ENCODE results near the gene TMEM250.
A peak's percentile ranks its signal among the peaks of the same experiment; 100 is the strongest.
"Not testable (repeated sequence)": the region's sequence is repeated elsewhere in the genome, so short reads cannot be mapped to it uniquely, and the experiment has no call there.

The TMEM250 gene, protein sequence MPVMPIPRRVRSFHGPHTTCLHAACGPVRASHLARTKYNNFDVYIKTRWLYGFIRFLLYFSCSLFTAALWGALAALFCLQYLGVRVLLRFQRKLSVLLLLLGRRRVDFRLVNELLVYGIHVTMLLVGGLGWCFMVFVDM

DNA sequence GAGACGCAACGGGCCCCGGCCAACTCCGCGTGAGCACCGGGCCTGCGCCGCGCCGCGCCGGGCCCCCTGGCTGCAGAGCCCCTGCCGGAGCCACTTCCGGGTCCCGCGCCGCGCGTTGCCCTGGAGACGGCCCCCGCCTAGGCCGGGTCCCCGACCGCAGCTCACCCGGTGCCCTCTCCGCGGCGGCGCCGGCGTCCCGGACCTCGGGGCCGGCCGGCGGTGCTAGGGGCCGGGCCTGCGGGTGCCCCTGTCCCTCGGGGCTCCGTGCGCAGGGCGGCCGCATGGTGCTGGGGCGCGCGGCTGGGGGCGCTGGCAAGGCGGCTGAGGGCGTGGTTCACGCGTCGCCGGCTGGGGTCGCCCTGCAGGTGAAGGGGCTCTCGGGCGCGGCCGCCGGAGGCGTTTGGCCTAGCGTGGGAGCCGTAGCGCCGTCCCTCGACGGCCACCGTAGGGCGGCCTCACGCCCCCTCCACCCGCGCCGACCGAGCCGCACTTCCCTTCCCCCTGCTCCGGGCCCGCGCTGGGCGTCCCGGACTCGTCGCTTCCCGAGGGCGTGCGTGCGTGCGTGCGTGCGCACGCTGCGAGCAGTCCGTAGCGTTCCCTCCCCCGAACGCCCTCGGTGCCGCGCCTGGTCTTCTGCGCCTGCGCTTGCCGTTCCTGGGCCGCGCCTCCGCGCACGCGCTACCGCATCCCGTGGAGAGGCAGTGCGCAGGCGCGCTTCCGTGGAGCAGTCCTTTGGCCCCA lies at the start of gene TMEM250:
TSS of gene TMEM250 (minus strand) at position 556 of the 741 bp plus-strand sequence. CDS start 1,975 bp downstream, outside the sequence.
- DNase-seq (ENCODE audit: low read depth in 2 of 2), result peak; percentile 88 to 91

DNA sequence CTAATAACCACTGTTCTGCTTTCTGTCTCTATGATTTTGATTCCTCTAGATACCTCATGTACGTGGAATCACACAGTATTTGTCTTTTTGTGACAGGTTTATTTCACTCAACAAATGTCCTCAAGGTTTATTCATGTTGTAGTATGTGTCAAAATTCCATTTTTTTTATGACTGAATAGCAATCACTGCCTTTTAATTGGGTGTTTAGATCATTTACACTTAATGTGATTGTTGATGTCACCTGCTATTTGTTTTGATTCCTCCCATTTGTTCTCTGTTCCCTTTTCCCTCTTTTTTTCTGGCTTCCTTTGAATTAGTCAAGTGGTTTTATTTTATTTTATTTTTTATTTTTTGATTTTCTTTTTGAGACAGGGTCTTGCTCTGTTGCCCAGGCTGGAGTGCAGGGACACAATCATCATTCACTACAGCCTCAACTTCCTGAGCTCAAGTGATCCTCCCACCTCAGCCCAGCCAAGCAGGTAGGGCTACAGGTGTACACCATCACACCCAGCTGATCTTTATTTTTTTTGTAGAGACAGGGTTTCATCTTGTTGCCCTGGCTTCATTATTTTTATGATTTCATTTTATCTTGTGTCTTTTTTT lies 44.7 kb upstream of the TMEM250 start:
- DNase-seq (ENCODE audit: low read depth in 2 of 2), result no peak

DNA sequence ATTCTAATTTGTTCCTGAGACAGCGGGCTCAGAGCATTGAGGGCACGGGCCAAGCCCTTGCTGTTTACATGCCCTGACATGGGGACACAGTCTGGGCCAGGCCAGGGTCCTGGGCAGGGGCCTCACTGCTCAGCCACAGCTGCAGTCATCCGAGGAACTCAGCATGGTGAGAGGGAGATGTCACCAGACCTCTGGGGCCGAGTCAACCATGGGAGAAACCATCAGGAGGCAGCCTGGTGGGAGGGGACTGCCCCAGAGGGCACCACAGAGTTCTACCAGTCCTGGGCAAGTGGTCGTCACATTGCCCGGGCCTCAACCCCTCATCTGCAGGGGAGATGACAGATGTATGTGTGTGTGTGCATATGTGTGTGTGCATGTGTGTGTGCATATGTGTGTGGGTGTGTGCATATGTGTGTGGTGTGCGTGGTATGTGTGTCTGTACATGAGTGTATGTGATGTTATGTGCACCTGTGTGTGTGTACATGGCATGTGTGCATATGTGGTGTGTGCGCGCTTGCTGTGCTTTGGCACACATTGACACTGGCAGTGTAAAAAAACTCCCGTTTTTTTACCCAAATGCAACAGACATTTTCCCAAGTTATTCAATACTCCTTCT lies 42.4 kb upstream of the TMEM250 start:
- DNase-seq (ENCODE audit: low read depth in 2 of 2), result no peak

DNA sequence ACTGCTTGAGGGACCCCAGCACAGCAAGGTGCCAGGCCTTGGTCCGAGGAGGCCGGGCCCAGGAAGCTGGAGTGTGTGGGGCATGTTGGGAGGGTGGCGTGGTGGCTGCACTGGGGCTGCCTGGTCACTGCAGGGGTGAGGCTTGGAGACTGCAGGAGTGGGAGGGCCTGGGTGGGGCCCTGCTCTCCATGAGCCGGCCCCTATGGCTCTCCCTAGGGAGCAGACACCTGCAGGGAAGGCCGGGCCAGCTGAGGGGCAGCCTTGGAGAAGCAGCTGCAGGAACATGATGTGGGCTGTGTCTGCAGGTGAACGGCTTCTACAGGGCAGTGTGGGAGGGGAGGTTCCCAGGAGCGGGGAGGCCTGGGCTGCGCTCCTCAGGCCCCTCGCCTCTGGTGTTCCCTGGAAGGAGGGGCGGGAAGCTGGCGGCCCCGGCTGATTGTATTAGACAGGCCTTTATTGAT lies 41.7 kb upstream of the TMEM250 start:
- no peak for DNase-seq (ENCODE audit: low read depth in 2 of 2)

DNA sequence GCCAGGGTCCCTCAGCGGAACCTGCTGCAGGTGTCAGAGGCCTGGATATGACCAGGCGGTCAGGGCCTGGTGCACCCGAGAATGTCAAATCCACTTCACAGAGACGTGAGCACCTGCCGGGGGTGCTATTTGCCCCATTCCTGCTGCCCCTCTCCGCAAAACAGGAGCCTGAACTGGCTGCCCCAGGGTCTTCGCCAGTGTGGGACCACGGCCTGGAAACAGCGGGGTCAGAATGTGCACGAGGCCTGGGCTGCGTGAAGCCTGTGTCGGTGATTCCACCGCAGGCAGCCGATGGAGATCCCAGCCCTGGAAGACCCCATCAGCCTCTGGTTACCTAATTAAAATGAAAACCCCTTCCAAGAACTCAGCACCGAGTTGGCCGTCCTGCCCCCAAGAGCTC lies 41.2 kb upstream of the TMEM250 start:
- no peak for DNase-seq (ENCODE audit: low read depth in 2 of 2)

DNA sequence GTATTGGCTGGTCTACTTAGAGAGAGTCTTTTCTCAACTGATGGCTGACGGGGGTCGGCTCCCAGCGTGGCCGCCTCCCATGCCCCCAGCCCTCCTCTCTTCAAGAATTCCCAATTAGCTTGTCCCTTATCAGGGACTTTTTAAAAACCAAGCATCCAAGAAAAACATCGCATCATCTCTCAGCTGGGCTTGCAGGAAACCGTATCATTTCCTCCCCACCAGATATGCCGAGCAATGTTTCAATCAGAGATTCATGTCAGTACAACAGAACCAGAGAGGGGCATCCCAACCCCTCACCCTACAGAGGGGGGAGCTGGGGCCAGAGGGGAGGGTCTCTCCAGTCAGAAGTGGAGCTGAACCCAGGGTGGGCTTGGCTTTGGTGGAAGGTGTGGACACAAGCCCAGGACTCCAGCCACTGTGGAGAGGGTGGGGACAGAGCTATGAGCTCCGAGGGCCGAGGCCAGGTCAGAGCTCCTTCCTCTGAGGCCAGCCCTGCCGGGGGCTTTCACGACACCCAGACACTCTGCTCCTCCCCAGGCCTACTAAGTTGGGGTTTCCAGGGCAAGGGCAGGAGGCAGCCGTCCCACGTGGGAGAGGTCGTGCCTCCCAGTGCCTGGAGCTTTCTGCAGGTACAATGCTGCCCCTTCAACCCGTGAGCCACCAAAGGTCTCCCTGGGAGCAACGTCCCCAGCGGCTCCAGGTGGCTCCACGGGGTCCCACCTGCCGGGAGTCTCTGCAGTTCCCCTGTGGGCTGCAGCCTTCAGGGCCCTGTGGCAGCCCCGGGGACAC lies 39.0 kb upstream of the TMEM250 start:
- no peak for DNase-seq (ENCODE audit: low read depth in 2 of 2)

DNA sequence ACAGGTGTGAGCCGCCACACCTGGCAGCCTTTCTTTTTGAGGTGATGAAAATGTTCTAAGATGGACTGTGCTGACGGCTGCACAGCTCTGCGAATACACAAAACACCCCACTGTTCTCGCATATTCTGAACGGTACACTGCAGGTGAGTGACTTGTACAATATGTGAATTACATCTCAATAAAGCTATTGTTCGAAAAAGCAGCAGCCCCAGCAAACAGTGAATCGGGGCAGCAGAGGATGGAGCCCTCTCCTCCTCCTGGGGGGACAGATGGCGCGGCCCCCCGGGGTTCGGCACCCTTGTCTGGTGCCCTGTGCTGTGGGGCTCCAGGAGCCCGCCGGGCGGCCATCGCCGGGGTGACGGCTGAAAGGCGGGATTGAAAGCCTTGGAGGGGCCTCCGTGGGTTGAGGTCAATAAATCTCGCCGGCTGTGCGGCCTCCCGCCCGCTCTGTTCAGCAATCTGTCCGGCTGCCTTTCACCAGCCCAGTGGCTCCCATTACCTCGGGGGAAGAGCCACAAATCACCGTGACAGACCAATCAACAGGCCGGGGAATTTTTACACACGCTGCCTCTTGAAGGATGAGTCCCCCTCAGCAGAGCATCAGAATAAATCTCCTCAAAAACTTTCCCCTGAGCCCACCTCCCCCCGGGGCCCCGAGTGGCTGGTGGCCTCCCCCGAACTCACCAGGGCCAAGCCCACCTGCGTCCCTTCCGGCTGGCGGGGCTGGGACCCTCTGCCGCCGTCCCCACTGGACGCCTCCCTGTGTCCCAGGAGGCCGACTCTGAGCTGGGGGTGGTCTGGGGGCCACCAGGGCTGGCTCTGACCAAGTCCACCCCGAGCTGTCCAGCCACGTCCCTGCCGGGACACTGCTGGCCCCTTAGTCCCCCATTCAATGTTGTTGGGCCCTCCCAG lies 37.8 kb upstream of the TMEM250 start:
- DNase-seq (ENCODE audit: low read depth in 2 of 2), result no peak

DNA sequence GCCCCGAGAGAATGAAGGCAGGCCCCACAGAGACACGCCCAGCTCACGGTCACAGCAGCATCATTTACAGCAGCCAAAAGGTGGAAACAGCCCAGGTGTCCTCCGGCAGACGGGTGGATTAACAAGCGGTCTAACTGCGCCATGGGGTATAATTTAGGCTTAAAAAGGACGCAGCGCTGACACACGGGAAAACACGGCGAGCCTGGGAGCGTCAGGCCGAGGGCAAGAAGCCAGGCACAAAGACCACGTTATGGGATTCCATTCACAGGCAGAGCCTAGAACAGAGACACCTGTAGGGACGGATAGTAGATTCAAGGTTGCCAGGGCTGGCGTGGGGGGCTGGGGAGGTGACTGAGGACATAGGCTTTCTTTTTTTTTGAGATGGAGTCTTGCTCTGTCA lies 36.9 kb upstream of the TMEM250 start:
- no peak for DNase-seq (ENCODE audit: low read depth in 2 of 2)

DNA sequence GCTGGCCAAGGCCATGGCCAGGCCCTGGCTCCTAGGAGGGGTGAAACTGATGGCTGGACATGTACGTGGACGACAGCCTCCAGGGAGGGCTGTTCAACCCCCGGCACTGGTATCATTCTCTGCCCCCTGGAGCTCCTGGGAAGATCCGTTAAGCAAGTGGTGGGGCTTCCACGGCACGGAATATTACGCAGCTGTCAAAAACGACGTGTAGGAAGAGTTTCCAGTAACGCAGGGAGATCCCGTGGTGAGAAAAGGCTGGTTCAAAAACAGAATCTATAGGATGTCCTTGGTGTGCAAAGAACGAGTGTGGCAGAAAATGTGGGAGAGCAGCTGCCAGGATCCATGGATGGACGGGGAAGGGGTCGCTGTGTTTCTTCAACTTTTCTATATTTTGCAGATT lies 36.3 kb upstream of the TMEM250 start:
- DNase-seq (ENCODE audit: low read depth in 2 of 2), result no peak

DNA sequence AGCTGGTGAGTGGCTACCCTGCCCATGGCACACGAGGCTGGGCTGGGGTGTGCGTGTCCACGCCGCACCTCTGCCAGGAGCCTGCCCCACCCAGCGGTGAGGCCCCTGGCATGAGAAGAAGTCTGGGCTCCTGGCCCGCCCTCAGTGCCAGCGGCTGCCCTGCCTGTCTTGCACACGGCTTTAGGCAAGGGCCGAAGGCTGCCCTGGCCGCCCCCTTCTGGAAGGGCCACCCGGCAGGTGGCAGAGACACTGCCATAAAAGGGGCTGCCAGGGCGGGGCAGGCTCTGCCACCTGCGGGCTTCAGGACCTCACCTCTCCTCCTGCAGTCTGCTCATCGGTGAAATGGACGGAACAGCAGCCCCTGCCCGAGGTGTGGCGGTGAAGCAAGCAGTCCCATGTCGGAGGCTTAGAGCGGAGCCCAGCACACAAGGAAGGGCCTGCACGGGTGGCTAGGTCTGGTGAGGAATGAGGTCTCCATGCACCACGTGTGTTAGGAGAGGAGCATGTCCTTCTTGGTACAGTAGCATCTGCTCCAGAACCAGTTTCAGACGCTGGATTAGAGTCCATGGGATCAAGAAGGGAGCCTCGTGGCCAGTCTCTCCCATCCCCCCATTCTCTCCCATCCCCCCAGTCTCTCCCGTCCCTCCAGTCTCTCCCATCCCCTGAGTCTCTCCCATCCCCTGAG lies 34.8 kb upstream of the TMEM250 start:
- no peak for DNase-seq (ENCODE audit: low read depth in 2 of 2)

DNA sequence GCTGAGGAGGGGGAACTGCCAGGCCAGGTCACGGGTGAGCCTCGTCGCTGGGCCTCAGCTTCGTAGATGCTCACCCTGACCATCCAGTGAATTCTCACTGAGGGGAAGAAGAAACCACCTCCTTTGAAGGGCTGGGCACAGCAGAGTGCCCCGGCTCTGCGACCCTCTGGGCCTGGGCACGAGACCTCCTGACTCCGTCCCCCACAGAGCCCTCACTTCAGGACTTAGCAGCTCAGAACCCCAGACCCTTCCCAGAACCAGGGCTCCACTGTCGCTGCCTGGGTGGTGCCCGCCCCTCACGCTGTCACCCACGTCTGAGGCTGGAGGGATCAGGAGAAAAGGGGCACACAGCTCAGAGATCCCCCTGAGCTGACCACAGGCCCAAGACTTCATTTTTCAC lies 34.3 kb upstream of the TMEM250 start:
- no peak for DNase-seq (ENCODE audit: low read depth in 2 of 2)

DNA sequence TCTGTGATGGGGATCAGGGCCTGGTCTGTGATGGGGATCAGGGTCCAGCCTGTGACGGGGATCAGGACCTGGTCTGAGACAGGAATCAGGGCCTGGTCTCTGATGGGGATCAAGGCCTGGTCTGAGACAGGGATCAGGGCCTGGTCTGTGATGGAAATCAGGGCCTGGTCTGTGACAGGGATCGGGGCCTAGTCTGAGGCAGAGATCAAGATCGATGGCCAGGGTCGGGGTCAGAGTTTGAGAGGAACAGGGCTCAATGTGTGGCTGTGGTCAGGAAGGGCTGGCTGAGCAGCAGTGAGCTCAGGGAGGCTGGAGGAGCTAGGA lies 33.8 kb upstream of the TMEM250 start:
- no peak for DNase-seq (ENCODE audit: low read depth in 2 of 2)

DNA sequence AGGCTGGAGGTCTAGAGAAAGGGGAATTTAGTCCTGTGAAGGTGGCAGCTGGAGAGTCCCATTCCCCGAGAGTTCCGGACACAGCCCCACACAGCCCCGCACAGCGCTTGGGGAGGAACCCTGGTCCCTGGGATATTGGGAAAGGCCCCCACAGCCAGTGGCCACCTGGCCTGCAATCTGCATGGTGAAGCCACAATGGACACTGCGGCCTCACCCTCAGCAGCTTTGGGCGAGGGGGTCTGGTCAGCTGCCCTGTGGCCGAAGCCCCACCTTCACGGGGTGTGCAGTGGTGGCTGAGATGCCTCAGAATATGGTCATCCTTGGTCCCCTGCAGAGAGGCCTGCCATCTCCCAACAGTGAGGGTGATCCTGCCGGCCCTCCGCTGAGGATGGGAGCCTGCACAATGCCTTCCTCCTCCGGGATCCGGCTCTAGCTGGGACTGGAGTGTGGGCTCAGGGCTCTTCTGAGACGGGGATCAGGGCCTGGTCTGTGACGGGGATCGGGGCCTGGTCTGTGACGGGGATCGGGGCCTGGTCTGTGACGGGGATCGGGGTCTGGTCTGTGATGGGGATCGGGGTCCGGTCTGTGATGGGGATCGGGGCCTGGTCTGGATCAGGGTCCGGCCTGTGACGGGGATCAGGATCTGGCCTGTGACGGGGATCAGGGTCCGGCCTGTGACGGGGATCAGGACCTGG lies 33.3 kb upstream of the TMEM250 start:
- no peak for DNase-seq (ENCODE audit: low read depth in 2 of 2)

DNA sequence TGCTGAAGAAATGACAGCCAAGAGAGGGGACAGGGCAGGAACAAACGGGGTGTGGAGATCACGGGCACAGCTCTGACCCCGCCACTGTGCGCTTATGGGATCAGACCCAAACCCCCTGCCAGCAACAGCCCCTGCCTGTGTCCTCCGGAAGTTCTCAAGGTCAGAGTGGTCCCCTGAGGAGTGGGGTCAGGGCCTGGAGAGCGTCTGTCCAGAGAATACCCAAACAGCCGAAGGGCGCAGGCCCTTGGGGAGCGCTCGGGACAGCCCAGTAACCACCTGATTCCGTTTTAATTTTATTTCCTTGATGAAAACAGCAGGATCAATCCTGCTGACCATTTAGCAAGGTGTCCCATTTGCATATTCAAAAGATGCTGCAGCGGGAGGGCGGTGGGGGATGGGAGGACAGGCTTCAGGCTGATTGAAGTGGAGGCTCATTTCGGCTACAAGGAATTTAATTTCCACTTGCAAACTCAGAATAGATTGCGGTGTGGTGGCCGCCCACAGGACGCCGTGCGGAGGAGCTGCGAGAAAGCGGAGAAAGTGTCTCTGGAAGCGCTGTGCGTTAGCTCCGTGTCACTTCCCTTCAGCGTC lies 32.6 kb upstream of the TMEM250 start:
- no peak for DNase-seq (ENCODE audit: low read depth in 2 of 2)

DNA sequence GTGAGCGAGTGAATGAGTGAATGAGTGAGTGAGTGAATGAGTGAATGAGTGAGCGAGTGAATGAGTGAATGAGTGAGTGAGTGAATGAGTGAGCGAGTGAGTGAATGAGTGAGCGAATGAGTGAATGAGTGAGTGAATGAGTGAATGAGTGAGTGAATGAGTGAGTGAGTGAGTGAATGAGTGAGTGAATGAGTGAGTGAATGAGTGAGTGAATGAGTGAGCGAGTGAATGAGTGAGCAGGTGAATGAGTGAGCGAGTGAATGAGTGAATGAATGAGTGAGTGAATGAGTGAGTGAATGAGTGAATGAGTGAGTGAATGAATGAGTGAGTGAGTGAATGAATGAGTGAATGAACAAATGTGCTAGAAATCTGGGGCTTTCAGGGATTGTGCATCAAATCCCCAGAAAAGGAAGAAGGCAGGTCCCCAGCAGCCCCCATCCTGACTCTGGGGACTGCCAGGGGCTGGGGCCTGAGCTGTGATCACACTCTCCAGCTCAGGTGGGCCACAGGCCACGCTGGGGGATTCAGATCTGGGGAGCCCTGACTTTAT lies 32.1 kb upstream of the TMEM250 start:
- DNase-seq (ENCODE audit: low read depth in 2 of 2), result not testable (repeated sequence)

DNA sequence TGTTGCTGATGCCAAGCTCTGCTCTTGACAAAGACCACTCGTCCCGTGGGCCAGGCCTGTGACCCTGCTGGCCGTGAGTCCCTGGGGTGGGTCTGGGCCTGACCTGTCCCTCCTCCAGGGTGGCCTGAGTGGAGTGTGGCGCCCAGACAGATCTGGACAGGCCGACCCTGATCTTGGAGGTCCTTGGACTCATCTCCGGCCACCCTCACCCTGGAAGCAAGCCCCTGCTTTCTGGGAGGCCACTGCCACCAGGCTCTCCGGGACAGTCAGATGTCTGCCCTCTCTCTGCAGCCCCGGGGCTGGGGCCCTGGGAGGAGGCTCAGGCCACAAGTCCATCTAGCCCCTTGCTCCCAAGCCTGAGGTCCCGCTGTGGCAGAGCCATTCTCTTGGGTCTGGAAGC lies 31.2 kb upstream of the TMEM250 start:
- DNase-seq (ENCODE audit: low read depth in 2 of 2), result no peak

DNA sequence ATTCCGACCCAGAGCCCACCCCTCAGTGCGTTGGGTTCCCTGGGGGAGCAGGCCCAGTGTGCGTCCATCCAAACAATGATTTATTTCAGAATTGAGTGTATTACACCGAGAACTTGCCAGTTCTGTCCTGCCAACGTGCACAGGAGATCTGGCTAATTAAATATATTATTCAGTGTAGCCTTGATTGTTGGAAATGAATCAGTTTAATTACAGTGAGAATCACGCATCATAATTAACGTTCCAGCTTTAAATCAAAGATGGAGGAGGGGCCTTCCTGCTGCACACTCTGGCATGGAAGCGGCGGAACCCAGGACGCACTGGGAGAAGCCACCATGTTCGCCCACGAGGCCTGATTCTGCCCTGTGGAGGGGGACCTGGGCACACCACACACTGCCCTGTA lies 30.7 kb upstream of the TMEM250 start:
- no peak for DNase-seq (ENCODE audit: low read depth in 2 of 2)

DNA sequence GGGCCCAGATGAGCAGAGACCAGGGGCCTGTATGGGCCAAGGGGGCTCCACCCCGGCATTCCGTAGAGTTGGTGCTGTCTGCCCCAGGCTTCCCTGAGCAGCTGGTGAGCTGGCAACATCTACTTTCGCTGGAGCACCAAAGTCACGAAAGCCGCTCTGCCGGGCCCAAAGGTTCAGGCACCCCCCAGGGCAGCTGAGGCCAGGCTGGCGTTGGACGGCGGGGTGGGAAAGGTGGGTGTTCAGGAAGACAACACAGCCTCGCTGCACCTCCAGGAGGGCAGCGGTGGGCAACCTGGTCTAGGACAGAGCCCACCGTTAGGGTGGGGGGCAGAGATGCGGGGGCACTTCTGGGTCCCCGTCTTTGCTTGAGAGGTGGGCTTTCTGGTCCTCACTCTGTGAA lies 30.1 kb upstream of the TMEM250 start:
- no peak for DNase-seq (ENCODE audit: low read depth in 2 of 2)

All from fibroblast of skin of left biceps (primary cell).